ENCODE data around the gene MBD3L1. TPM values are rescaled to one million over a fixed set of nuclear protein-coding genes. Genes with fewer than 3 reads are reported as not detected.

The MBD3L1 gene
- total and polyA plus RNA-seq, 2 experiments from 2014 or later, result not detected

GRCh38 chr19:8846819-8847218 is 14.6 kb downstream of the MBD3L1 start (continued):
- TF ChIP-seq ZNF462 (CRISPR knock-in tag; IDR thresholded peaks at IDR 0.05), result no peak
- TF ChIP-seq CREB1 (CRISPR knock-in tag; IDR thresholded peaks at IDR 0.05; ENCODE audit: low read depth), result no peak
- TF ChIP-seq EZH2 (IDR thresholded peaks at IDR 0.05; ENCODE audit: low read depth, unreplicated experiment), result no peak
- TF ChIP-seq EZH2phosphoT487 (IDR thresholded peaks at IDR 0.05; ENCODE audit: unreplicated experiment), result no peak

- Mint-ChIP-seq H3K27ac (no peak overlapping the region), H3K9me3 (peaks cover 96% of the 10 kb centered on the region), H3K4me1 (no peaks in the 10 kb centered on the region), H3K27me3 (ENCODE audit: insufficient read depth, low read depth, poor library complexity) (peaks cover 1% of the 10 kb centered on the region), H3K36me3 (ENCODE audit: low read depth) (peaks cover 33% of the 10 kb centered on the region), H3K4me3 (no peak overlapping the region)
- Histone ChIP-seq H3K9me2 (ENCODE audit: insufficient read depth) (no peaks in the 10 kb centered on the region), H3F3A (replicated peaks; ENCODE audit: low read depth) (no peaks in the 10 kb centered on the region), H3K4me2 (no peak overlapping the region), H3K4me1 (ENCODE audit: insufficient read depth) (no peaks in the 10 kb centered on the region), H3K4me3 (no peak overlapping the region), H4K20me1 (replicated peaks; ENCODE audit: insufficient read depth) (no peaks in the 10 kb centered on the region), H3K27ac (ENCODE audit: low read depth) (no peak overlapping the region), H3K36me3 (ENCODE audit: insufficient read depth) (no peaks in the 10 kb centered on the region; the same call in 1 of the 2 replicates), H2AFZ (no peak overlapping the region), H3K27me3 (ENCODE audit: insufficient read depth) (no peaks in the 10 kb centered on the region), H3K79me2 (replicated peaks; ENCODE audit: insufficient read depth) (no peaks in the 10 kb centered on the region)
- ATAC-seq (no peak), DNase-seq (ENCODE audit: low spot score) (no peak)
- TF ChIP-seq ZNF114 (CRISPR knock-in tag; IDR thresholded peaks at IDR 0.05), result no peak
- TF ChIP-seq ETS1 (IDR thresholded peaks at IDR 0.05), result no peak
- TF ChIP-seq ZNF462 (CRISPR knock-in tag; IDR thresholded peaks at IDR 0.05), result no peak
- no peak for TF ChIP-seq CREB1 (CRISPR knock-in tag; IDR thresholded peaks at IDR 0.05; ENCODE audit: low read depth)
Observed at GRCh38 chr19:8849232-8849631, 17.1 kb downstream of the MBD3L1 start.
